Lower lobe of right lung (tissue), 2 donors: Measurements from ENCODE around the gene MMP25. TPM values are rescaled to one million over a fixed set of nuclear protein-coding genes. Genes with fewer than 3 reads are reported as not detected.

Experiments used
- ATAC-seq, 2 donors: fragments of 200-7000 bp; cut with Tn5 transposase; one replicate each; pipeline ENCODE4 v1.9.1; 2020 to 2022; ENCODE audit warnings: mild to moderate bottlenecking in 2 of 2, moderate library complexity in 2 of 2
- DNase-seq: peaks from one replicate; pipeline ENCODE4 v3.0.0-alpha.2; 2020
- H3K27ac ChIP-seq: fragments of 200-600 bp; one replicate; pipeline ENCODE4 v1.8.0; 2022
- H3K27me3 ChIP-seq: fragments of 200-600 bp; one replicate; pipeline ENCODE4 v1.8.0; 2022; ENCODE audit warnings: low read depth
- H3K36me3 ChIP-seq: fragments of 200-600 bp; one replicate; pipeline ENCODE4 v1.8.0; 2022; ENCODE audit warnings: mild to moderate bottlenecking
- H3K4me1 ChIP-seq: fragments of 200-600 bp; one replicate; pipeline ENCODE4 v1.8.0; 2022
- H3K4me3 ChIP-seq: fragments of 200-600 bp; one replicate; pipeline ENCODE4 v1.8.0; 2022; ENCODE audit warnings: mild to moderate bottlenecking
- H3K9me3 ChIP-seq: fragments of 200-600 bp; one replicate; pipeline ENCODE4 v1.8.0; 2022
- intact Hi-C: fragments of 100-400 bp; cut with DNase I; formaldehyde crosslinking; loops from one replicate; pipeline ENCODE4 v1.11.0; 2022
- total RNA-seq: library from RNA; stranded (reverse); fragmentation: NEBNext Ultra II Directional; extraction: Animal tissue kit (Norgen Biotek cat#: 25700); gene quantifications from one replicate; pipeline ENCODE4 v1.2.1, GENCODE V29; 2021
- TF ChIP-seq, protein P1 (sequence below): fragments of 200-600 bp; IDR thresholded peaks from one replicate; pipeline ENCODE4 v1.8.0; 2022; ENCODE audit warnings: antibody characterized with exemption, mild to moderate bottlenecking
- donor health status: DM: no; HTN: yes; CAD: no; lungs with severe emphysema.

MMP25 gene
- total RNA-seq, 1 donor from 2014 or later = 22.7 TPM

DNA sequence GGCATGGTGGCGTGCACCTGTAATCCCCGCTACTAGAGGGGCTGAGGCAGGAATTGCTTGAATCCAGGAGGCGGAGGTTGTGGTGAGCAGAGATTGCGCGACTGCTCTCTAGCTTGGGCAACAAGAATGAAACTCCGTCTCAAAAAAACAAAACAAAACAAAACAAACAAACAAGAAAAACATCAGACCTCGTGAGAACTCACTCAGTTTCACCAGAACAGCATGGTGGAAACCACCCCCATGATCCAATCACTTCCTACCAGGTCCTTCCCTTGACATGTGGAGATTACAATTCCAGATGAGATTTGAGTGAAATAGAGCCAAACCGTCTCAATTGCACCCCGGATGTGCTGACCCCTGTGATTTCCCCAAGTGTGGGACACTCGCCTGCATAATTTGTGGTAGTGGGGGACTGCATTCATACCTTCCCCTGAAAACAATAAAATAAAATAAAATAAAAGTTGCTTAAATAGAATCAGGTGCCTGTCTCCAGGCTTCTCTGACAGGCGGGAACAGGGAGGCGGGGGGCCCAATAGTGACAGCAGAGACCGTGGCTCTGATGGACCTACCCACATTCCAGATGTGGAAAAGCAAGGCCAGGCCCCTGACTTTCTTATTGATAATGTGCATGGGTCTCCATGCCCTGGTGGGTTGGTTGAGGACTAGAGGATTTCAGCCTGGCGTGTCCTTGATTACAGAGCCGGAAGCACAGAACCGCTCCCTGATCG lies 39.7 kb downstream of the MMP25 start:
- DNase-seq (no peak), ATAC-seq (no peak)
- H3K9me3 ChIP-seq = no peaks in the 10 kb centered on the region
- no peaks in the 10 kb centered on the region for H3K27me3 ChIP-seq
- peaks cover 36% of the 10 kb centered on the region for H3K4me1 ChIP-seq
- intact Hi-C loops = no loop called here
- H3K4me3 ChIP-seq = peak overlapping the region; percentile 60
- H3K36me3 ChIP-seq = no peaks in the 10 kb centered on the region
- H3K27ac ChIP-seq = peak overlapping the region; percentile 85
- TF ChIP-seq, protein P1, sequence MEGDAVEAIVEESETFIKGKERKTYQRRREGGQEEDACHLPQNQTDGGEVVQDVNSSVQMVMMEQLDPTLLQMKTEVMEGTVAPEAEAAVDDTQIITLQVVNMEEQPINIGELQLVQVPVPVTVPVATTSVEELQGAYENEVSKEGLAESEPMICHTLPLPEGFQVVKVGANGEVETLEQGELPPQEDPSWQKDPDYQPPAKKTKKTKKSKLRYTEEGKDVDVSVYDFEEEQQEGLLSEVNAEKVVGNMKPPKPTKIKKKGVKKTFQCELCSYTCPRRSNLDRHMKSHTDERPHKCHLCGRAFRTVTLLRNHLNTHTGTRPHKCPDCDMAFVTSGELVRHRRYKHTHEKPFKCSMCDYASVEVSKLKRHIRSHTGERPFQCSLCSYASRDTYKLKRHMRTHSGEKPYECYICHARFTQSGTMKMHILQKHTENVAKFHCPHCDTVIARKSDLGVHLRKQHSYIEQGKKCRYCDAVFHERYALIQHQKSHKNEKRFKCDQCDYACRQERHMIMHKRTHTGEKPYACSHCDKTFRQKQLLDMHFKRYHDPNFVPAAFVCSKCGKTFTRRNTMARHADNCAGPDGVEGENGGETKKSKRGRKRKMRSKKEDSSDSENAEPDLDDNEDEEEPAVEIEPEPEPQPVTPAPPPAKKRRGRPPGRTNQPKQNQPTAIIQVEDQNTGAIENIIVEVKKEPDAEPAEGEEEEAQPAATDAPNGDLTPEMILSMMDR = no peak

- Histone ChIP-seq H3K4me1 (peaks cover 36% of the 10 kb centered on the region), H3K27me3 (no peaks in the 10 kb centered on the region), H3K9me3 (no peaks in the 10 kb centered on the region), H3K27ac (peak overlapping the region; percentile 85), H3K36me3 (no peaks in the 10 kb centered on the region), H3K4me3 (peak overlapping the region; percentile 60)
- ATAC-seq (peak; percentile 46 to 52), DNase-seq (no peak)
- TF ChIP-seq, protein P1 = no peak
- intact Hi-C loops = no loop called here
Measured at GRCh38 chr16:3086596-3087242, 40.4 kb downstream of the MMP25 start.

DNA sequence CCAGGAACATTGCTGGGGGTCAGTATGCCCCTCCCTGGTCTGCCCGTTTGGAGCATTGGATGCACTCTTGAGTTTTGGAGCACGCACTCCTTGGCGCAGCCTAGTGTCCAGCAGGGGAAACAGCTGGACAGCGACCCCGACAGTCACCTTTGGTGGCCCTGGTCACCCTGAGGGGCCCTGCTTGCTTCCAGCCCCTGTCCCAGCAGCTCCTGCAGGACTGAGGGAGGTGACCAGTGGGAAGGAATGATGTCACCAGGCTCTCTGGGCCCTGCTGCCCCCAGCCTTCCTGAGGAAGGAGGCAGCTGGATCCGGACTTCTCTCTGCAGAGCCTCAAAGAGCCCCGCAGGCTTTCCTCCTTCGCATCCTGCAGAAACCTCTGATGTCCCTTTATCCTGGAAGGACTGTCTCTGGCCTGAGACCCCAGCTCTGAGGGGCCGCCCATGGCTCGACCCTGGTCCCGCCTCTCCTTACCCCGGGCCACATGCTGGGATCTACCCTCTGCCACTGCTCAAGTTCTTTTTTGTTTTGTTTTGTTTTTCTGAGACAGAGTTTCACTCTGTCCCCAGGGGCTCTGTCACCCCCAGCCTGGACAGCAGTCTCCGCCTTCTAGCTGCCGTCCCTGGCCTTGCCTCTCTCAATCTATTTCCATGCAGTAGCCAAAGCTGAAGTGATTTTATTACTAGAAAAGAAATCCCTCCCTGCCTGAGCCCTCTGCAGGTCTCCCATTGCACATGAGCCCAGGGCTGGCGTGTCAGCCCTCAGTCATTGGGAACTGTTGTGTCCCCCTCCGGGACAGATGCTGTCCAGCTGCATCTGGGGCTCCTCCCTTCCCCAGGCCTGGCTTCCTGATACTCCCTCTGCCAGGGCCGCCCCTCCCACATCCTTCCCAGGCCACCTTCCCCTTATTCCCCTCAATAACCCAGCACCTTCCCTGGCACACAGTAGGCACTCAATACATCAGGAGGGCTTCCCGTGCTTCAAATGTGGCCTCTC lies 41.2 kb downstream of the MMP25 start:
- DNase-seq (no peak), ATAC-seq (peak; percentile 44 to 59)
- peak overlapping the region; percentile 60 for H3K4me3 ChIP-seq
- TF ChIP-seq, protein P1 = peak; percentile 28
- intact Hi-C loops = no loop called here
- H3K4me1 ChIP-seq = peaks cover 36% of the 10 kb centered on the region
- no peaks in the 10 kb centered on the region for H3K9me3 ChIP-seq
- peak overlapping the region; percentile 85 for H3K27ac ChIP-seq
- H3K27me3 ChIP-seq = no peaks in the 10 kb centered on the region
- H3K36me3 ChIP-seq = no peaks in the 10 kb centered on the region

DNA sequence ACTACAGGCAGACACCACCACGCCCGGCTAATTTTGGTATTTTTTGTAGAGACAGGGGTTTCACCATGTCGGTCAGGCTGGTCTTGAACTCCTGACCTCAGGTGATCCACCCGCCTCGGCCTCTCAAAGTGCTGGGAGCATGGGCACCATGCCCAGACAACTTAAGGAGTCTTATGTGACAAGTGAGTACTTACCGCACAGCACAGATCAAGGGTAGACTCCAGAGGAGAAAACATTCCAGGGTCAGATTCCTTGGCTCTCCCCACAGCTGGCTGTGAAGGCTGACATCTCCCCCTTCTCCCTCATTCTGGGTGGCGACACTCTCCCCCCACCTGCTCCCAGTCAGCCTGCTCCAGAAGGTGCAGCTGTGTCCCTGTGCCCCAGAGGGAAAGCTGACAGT lies 42.1 kb downstream of the MMP25 start:
- peak overlapping the region; percentile 85 for H3K27ac ChIP-seq
- no peaks in the 10 kb centered on the region for H3K27me3 ChIP-seq
- TF ChIP-seq, protein P1 = no peak
- H3K36me3 ChIP-seq = no peaks in the 10 kb centered on the region
- DNase-seq (peak; percentile 68), ATAC-seq (peak; percentile 78 to 86)
- intact Hi-C loops = no loop called here
- no peak overlapping the region for H3K4me3 ChIP-seq
- no peaks in the 10 kb centered on the region for H3K9me3 ChIP-seq
- peaks cover 36% of the 10 kb centered on the region for H3K4me1 ChIP-seq
